Left colon (tissue), 2 donors: Measurements from ENCODE around the gene CLEC16A. TPM values are rescaled to one million over a fixed set of nuclear protein-coding genes. Genes with fewer than 3 reads are reported as not detected.

ENCODE experiments used
- ATAC-seq: fragments of 200-7000 bp; cut with Tn5 transposase; one replicate; pipeline ENCODE4 v1.9.1; 2020; ENCODE audit warnings: mild to moderate bottlenecking, moderate library complexity
- DNase-seq, 2 donors: peaks; one replicate each; pipeline ENCODE4 v3.0.0-alpha.2; 2020
- intact Hi-C, 2 donors: fragments of 100-400 bp; cut with DNase I in 1 of 2; cut with micrococcal nuclease in 1 of 2; formaldehyde crosslinking; loops; one replicate each; pipeline versions ENCODE4 v1.11.2 to v1.14.0; 2022; cut with DNase I, micrococcal nuclease
- total RNA-seq, 2 donors: library from RNA; stranded (reverse); fragmentation: NEBNext Ultra II Directional; extraction: Animal tissue kit (Norgen Biotek cat#: 25700); gene quantifications; one replicate each; pipeline ENCODE4 v1.2.1, GENCODE V29; 2021
- donor health status: DM: no; HTN: no; CAD: no.
- donor health status: DM: yes; HTN: yes; CAD: no.

CLEC16A gene
- total RNA-seq, 2 donors from 2014 or later, result 27.3 to 41.6 TPM

GRCh38 chr16:10978124-10978523 lies 33.8 kb downstream of the CLEC16A start:
- ATAC-seq (no peak), DNase-seq (no peak)
- intact Hi-C loops, result loop anchor here in 1 of 2 donors (10.0 kb wide), 1 partner anchor 277 kb away; the partner anchor contains the start of gene SOCS1

DNA sequence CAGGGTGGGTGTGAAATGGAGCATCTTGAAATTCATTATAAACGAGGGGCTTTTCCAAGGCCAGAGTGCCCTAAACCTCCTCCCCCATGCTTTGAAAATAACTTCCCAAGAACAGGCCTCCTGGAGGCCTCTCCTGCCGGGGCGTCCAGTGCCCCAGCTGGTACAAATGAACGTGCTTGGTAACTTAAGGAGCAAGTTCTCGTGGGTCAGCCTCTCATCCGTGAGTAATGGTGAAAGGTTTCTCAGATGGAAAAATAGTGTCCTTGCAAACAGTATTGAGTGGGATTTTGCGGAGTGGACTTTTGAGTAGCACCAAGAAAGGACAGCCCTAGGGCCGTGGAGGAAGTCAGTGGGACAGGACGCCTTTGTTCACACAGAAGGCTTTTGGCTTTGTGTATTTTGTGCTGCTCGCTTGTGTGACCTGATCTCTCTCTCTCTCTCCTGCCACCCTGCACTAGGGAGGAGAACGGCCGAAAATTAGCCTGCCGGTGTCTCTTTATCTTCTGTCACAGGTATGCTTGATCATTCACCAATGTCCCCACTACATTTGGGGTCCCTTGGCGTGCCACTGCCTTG lies 34.6 kb downstream of the CLEC16A start:
- intact Hi-C loops, result loop anchor here in 1 of 2 donors (10.0 kb wide), 1 partner anchor 276 kb away; the partner anchor contains the start of gene SOCS1
- DNase-seq, result no peak

DNA sequence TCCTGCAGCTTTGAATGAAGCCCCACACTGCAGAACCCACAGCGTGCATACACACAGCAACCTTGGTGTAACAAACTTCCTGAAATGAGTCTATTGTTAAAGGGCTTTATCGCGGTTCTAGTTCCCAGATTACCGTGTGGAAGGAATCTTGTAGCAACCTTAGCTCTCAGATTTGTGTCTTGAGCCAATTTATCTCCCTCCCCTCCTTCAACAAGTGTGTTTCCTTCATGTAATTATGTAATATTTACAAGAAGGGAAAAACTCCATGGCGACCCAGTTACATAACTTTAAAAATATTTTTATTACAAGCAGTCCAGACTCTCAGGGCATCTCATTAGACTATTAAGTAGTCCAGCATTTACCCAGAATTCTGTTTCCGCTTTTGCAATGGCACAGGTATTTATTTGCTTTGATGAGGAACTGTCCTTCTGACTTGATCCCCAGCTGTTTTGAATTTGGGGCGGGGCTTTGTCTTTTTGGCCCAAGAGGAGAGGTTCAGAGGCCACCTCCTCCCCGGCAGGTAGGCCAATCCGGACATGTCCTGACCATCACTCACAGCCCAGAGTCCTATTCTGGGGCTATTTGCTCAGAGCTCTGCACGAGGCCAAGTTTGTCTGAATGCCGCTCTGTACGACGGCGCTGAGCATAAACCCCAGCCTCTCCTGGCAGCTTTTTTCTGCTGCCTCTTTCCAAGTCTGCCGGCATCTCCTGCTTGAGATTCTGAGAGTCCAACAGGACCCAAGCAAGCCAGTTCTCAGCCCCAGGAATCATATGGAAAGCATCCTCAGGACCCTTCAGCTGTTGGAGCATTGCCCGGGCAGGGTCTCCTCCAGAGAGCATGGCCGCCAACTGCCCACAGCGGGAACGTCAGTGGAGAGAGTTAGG lies 35.6 kb downstream of the CLEC16A start:
- no peak for DNase-seq
- intact Hi-C loops, result loop anchor here in 1 of 2 donors (10.0 kb wide), 1 partner anchor 275 kb away; the partner anchor contains the start of gene SOCS1
- no peak for ATAC-seq

More for the DNA sequence above, 34.6 kb downstream of the CLEC16A start:
- ATAC-seq, result no peak

- DNase-seq (no peak), ATAC-seq (no peak)
- intact Hi-C loops, result no loop called here
Measured at GRCh38 chr16:10980813-10981212, 36.4 kb downstream of the CLEC16A start.

- intact Hi-C loops, result no loop called here
- ATAC-seq (peak; percentile 54), DNase-seq (no peak)
Measured at GRCh38 chr16:10981697-10982216, 37.4 kb downstream of the CLEC16A start.

- ATAC-seq (no peak), DNase-seq (no peak)
- intact Hi-C loops, result no loop called here
Measured at GRCh38 chr16:10982465-10983150, 38.2 kb downstream of the CLEC16A start.

DNA sequence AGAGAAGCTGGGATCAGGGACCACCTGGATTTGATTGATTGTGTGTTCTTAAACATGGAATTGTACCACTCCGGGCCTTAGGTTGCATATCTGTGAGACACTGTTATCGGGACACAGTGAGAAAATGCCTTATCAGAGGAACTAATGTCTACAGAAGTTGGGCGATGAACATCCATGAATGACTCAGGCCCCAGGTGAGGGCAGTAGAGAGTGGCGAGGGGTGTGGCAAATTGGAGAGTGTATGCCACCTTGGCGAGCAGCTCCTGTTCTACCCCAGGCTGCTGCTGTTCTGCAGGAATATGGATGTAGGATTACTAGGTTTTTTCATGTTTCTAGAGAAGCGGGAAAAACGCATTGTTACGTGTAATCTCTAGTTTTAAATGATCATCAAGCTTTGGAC lies 38.8 kb downstream of the CLEC16A start:
- peak; percentile 77 for ATAC-seq
- DNase-seq, result peak in 1 of 2 donors; percentile 41
- intact Hi-C loops, result no loop called here

DNA sequence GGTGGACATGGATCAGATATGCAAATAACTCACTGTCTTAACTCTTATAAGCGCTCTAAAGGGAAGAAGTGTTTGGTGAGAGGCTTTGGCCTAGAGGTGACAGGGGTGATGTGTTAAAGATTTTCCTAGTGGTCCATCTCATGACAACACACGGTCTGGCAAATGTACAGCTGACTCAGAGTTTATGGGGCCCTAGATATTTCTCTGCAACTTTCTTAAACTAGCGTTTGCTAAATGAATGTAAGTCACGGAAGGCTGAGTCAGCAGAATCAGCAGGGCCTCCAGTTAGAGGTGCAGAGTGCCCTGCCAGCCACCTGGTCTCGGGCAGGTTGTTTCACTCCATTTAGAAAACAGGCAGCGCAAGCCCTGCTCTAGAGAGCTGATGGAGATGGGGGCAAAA lies 40.1 kb downstream of the CLEC16A start:
- ATAC-seq (no peak), DNase-seq (no peak)
- intact Hi-C loops, result no loop called here

DNA sequence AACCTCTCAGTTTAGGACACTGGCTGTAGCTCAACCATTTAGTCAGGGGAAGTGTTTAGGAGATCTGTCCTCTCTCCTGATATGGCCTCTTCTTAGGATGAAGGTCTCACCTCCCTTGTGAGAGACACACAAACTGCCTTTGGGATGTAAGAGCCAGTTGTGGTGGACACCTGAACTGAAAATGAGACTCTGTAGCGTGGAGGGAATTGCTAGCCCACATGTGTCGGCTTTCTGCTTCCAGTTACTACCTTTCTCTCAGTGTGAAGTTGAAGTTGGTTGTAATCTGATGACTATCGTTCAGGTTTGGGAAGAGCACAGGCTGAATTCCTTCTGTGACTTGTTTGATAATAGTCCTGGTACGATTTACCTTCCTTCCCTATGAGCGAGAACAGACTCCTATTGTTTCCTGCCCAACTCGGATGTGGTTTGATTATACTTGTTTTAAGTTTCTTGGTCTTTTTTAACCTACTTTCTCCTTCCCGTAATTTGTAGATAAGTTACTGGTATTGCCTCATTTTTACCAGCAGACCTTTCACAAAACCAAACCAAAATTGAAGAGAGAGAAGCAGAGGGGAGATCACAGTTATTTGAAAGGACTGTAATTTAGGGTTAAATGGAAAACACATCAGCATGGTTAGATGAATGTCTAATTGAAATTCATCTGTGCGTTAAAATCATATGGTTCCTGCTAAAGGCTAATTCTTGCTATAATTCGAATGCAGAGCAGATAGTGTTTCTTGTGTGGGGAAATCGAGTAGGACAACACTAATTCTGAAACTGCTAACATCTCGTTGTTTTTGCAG lies 43.2 kb downstream of the CLEC16A start:
- DNase-seq (no peak), ATAC-seq (no peak)
- intact Hi-C loops, result no loop called here

DNA sequence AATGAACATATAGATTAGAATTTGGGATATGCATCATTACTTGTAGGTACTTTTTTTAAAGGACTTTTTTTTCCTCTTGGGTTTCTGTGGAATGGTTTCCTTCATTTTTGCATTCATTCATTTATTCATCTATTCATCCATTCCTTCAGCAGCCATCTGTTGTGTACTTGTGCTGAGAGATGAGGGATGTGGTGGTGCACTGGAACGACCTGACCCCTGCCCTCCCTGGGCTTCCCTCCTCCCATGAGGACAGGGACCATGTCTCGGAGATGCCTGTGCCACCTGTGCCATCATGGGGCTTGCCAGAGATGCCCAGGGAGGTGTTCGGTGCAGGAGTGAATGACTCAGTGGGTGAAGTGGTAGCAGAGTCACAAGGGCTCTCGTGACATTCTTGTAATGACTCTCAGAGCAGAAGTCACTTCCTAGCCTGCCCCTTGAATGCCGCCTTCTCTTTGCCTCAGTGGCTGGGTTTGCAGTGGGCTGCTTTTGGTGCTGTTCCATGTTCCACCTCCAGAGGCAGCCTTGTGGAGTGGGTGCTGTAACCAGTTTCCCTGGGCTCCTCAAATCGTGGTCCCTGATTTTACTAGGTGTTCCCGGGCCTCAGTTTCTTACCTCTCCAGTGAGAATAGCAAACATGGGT lies 43.9 kb downstream of the CLEC16A start:
- DNase-seq (no peak), ATAC-seq (no peak)
- intact Hi-C loops, result no loop called here

- ATAC-seq (no peak), DNase-seq (no peak)
- intact Hi-C loops, result no loop called here
Measured at GRCh38 chr16:10988879-10989278, 44.5 kb downstream of the CLEC16A start.

DNA sequence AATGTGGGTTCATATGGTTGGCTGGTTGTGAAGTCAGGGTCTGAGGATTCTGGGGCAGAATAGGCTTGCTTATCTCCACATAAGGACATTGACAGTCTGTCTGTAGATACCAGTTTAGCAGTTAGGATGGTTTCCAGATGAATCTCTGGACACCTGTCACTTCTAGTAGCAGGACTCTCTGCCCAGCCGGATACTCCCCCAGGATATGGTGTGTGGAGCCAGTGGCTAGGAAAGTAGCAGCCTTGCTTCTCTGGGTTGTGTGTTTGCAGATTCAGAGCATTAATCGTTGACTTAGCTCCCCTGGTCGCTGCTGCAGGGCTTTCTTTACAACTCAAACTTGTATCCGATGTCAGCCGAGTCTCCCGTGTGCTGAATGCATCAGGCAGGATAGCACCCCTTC lies 45.2 kb downstream of the CLEC16A start:
- ATAC-seq, result no peak
- DNase-seq, result no peak
- intact Hi-C loops, result no loop called here

DNA sequence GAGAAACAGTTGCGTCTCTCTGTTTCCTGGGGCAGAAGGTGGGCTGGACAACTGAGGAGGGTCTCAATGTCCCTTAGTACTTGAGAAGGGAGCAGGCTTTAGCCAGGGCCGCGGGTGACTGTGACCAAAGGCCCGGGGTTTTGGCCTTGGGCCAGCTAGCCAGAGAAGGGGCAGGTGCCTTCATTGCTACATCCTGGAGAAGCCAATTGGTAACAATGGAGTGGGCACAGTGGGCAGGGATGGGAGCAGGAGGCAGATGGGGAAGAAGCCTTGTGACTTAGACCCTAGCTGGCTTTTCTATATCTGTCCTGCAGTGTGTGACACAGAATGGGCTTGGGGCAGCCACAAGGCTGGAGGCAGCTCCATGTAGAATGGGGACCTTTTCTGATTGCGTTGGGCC lies 46.0 kb downstream of the CLEC16A start:
- intact Hi-C loops, result no loop called here
- no peak for DNase-seq
- no peak for ATAC-seq

- intact Hi-C loops, result no loop called here
- ATAC-seq, result no peak
Measured at GRCh38 chr16:10992112-10992511, 47.7 kb downstream of the CLEC16A start.

GRCh38 chr16:10992797-10993196 lies 48.4 kb downstream of the CLEC16A start:
- intact Hi-C loops, result no loop called here
- no peak for DNase-seq
- ATAC-seq, result peak; percentile 57

More at GRCh38 chr16:10992112-10992511, 47.7 kb downstream of the CLEC16A start:
- DNase-seq, result no peak

DNA sequence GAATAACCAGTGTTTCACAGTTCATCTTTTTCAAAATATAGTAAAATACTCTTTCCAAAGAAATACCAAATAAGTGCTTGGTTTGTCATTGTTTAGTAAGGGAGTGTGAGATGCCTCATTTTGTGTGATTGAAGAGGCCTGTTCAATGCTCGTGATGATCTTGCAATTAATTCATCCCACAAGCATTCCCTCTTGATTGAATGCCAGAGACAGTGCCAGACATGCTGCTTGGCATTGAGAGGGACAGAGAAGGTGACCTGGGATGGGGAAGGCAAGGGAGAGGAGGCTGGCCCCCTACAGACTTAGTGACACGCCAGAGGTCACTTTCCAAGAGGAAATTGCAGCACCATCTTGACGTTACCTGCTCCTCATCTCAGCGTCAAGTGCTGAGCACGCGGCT lies 49.3 kb downstream of the CLEC16A start:
- ATAC-seq (no peak), DNase-seq (no peak)
- intact Hi-C loops, result no loop called here

GRCh38 chr16:10994571-10994970 lies 50.2 kb downstream of the CLEC16A start:
- intact Hi-C loops, result no loop called here
- ATAC-seq, result no peak
- DNase-seq, result no peak

DNA sequence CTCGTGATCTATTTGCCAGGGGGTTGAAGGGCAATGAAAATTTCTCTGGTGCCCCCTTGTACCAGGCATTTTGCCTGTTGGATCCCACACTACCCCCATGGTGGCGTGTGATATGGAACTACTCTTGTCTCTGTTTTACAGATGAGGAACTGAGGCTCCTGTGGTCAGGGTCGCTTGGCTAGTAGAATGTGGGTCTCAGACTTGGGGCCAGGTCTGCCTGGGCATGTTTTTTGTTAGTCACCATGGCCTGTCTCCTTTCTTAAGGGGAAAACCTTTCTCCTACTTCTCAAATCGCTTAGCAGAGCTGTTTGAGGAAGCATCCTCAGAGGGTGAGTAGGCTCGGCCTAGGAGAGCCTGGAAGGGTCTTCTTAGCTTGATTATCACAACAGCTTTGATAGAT lies 51.2 kb downstream of the CLEC16A start:
- DNase-seq, result no peak
- intact Hi-C loops, result no loop called here
- no peak for ATAC-seq
